Stimulated activated CD8-positive, alpha-beta memory T cell treated with anti-CD3 and anti-CD28 coated beads, Interleukin-12 subunit alpha, Interleukin-12 subunit beta, amount 100 ng/mL, for 1 hour (primary cell): ENCODE data around the gene ASIC3.

Experiments used
- DNase-seq: peaks from one replicate; pipeline ENCODE4 v3.0.0-alpha.2; 2020; ENCODE audit warnings: low read depth

ASIC3 gene

GRCh38 chr7:151070574-151070960, 22.2 kb downstream of the ASIC3 start:
- DNase-seq, result no peak

GRCh38 chr7:151071032-151071866, 22.9 kb downstream of the ASIC3 start:
- DNase-seq, result no peak

- DNase-seq, result no peak
These were observed 25.7 kb downstream of the ASIC3 start for GRCh38 chr7:151073990-151074389.

- no peak for DNase-seq
These were observed 26.7 kb downstream of the ASIC3 start for GRCh38 chr7:151074817-151075661.

- no peak for DNase-seq
These were observed 27.3 kb downstream of the ASIC3 start for GRCh38 chr7:151075662-151075971.

GRCh38 chr7:151075978-151076426, 27.7 kb downstream of the ASIC3 start:
- DNase-seq, result no peak

- no peak for DNase-seq
These were observed 28.8 kb downstream of the ASIC3 start for GRCh38 chr7:151076863-151077704.

GRCh38 chr7:151077705-151078232, 29.4 kb downstream of the ASIC3 start:
- no peak for DNase-seq

- DNase-seq, result no peak
These were observed 30.1 kb downstream of the ASIC3 start for GRCh38 chr7:151078233-151079040.

- DNase-seq, result no peak
These were observed 31.0 kb downstream of the ASIC3 start for GRCh38 chr7:151079199-151079910.

GRCh38 chr7:151080067-151080521, 31.8 kb downstream of the ASIC3 start:
- DNase-seq, result no peak

- peak; percentile 76 for DNase-seq
These were observed 32.3 kb downstream of the ASIC3 start, which contains the start of gene FASTK for GRCh38 chr7:151080522-151081169. FASTK (minus strand) TSS chr7:151080809; CDS start chr7:151080766, 43 bp downstream.

- no peak for DNase-seq
These were observed 33.1 kb downstream of the ASIC3 start for GRCh38 chr7:151081170-151082101.

- no peak for DNase-seq
These were observed 34.1 kb downstream of the ASIC3 start for GRCh38 chr7:151082141-151083070.

GRCh38 chr7:151083071-151083823, 34.9 kb downstream of the ASIC3 start, which contains the start of gene TMUB1:
TMUB1 (minus strand) TSS chr7:151083493; CDS start chr7:151082563, 930 bp downstream.
- peak; percentile 71 for DNase-seq

GRCh38 chr7:151083824-151084160, 35.5 kb downstream of the ASIC3 start:
- no peak for DNase-seq

- DNase-seq, result no peak
These were observed 37.0 kb downstream of the ASIC3 start for GRCh38 chr7:151085329-151085690.
